ENCODE measurements around the gene LYG2. TPM values are rescaled to one million over a fixed set of nuclear protein-coding genes. Genes with fewer than 3 reads are reported as not detected.

Gene LYG2
- total RNA-seq, 1 donor from 2014 or later: not detected

GRCh38 chr2:99260184-99260583 is 4.7 kb upstream of the LYG2 start:
- TF ChIP-seq CTCF (IDR thresholded peaks at IDR 0.05): no peak
- no peak for TF ChIP-seq EZH2phosphoT487 (IDR thresholded peaks at IDR 0.05)

GRCh38 chr2:99259465-99259864 is 4.0 kb upstream of the LYG2 start:
- TF ChIP-seq CTCF (IDR thresholded peaks at IDR 0.05): no peak
- no peak for TF ChIP-seq EZH2phosphoT487 (IDR thresholded peaks at IDR 0.05)
- no peak for TF ChIP-seq EZH2 (IDR thresholded peaks at IDR 0.05)
- Histone ChIP-seq H3K27me3 (no peaks in the 10 kb centered on the region), H3K27ac (no peak overlapping the region), H3K9ac (no peak overlapping the region), H3F3A (ENCODE audit: low read depth) (no peaks in the 10 kb centered on the region), H3K4me2 (no peak overlapping the region), H4K20me1 (ENCODE audit: low read depth) (no peaks in the 10 kb centered on the region), H2AFZ (replicated peaks) (no peak overlapping the region), H3K4me1 (no peaks in the 10 kb centered on the region), H3K4me3 (no peak overlapping the region), H3K9me3 (ENCODE audit: low read depth) (no peaks in the 10 kb centered on the region), H3K36me3 (no peaks in the 10 kb centered on the region), H3K79me2 (ENCODE audit: low read depth) (no peaks in the 10 kb centered on the region)
- Mint-ChIP-seq H3K27ac (no peak overlapping the region), H3K9me3 (no peaks in the 10 kb centered on the region), H3K4me3 (no peak overlapping the region), H3K4me1 (no peaks in the 10 kb centered on the region), H3K27me3 (ENCODE audit: insufficient read depth, low read depth) (no peaks in the 10 kb centered on the region), H3K36me3 (peaks cover 2% of the 10 kb centered on the region)
- no peak for DNase-seq (ENCODE audit: low spot score)

More at GRCh38 chr2:99260184-99260583, 4.7 kb upstream of the LYG2 start:
- H4K20me1 ChIP-seq (ENCODE audit: low read depth): no peaks in the 10 kb centered on the region
- H3K4me3 Mint-ChIP-seq: no peak overlapping the region
- H3F3A ChIP-seq (ENCODE audit: low read depth): no peaks in the 10 kb centered on the region
- no peaks in the 10 kb centered on the region for H3K27me3 Mint-ChIP-seq (ENCODE audit: insufficient read depth, low read depth)
- no peak overlapping the region for H3K27ac ChIP-seq
- no peaks in the 10 kb centered on the region for H3K4me1 Mint-ChIP-seq
- H3K27me3 ChIP-seq: no peaks in the 10 kb centered on the region
- H3K4me3 ChIP-seq: no peak overlapping the region
- no peaks in the 10 kb centered on the region for H3K36me3 ChIP-seq
- no peak overlapping the region for H3K9ac ChIP-seq
- no peak overlapping the region for H2AFZ ChIP-seq (replicated peaks)
- no peaks in the 10 kb centered on the region for H3K9me3 Mint-ChIP-seq
- no peaks in the 10 kb centered on the region for H3K4me1 ChIP-seq
- H3K36me3 Mint-ChIP-seq: peaks cover 2% of the 10 kb centered on the region
- H3K4me2 ChIP-seq: no peak overlapping the region
- no peak for DNase-seq (ENCODE audit: low spot score)
- H3K9me3 ChIP-seq (ENCODE audit: low read depth): no peaks in the 10 kb centered on the region
- H3K79me2 ChIP-seq (ENCODE audit: low read depth): no peaks in the 10 kb centered on the region
- H3K27ac Mint-ChIP-seq: no peak overlapping the region

- Histone ChIP-seq H3K4me2 (no peak overlapping the region), H3K36me3 (no peaks in the 10 kb centered on the region), H3K9ac (no peak overlapping the region), H3K79me2 (ENCODE audit: low read depth) (no peaks in the 10 kb centered on the region), H3K27me3 (no peaks in the 10 kb centered on the region), H3K27ac (no peak overlapping the region), H3F3A (ENCODE audit: low read depth) (no peaks in the 10 kb centered on the region), H3K4me1 (no peaks in the 10 kb centered on the region), H4K20me1 (ENCODE audit: low read depth) (no peaks in the 10 kb centered on the region), H3K4me3 (no peak overlapping the region), H2AFZ (replicated peaks) (no peak overlapping the region), H3K9me3 (ENCODE audit: low read depth) (no peaks in the 10 kb centered on the region)
- no peak for TF ChIP-seq EZH2phosphoT487 (IDR thresholded peaks at IDR 0.05)
- no peak for TF ChIP-seq EZH2 (IDR thresholded peaks at IDR 0.05)
- no peak for TF ChIP-seq CTCF (IDR thresholded peaks at IDR 0.05)
- no peak overlapping the region for H3K27ac Mint-ChIP-seq
- no peaks in the 10 kb centered on the region for H3K27me3 Mint-ChIP-seq (ENCODE audit: insufficient read depth, low read depth)
- no peaks in the 10 kb centered on the region for H3K9me3 Mint-ChIP-seq
- H3K4me3 Mint-ChIP-seq: no peak overlapping the region
- peaks cover 2% of the 10 kb centered on the region for H3K36me3 Mint-ChIP-seq
- H3K4me1 Mint-ChIP-seq: no peaks in the 10 kb centered on the region
- DNase-seq (ENCODE audit: low spot score): no peak
These were observed 1.2 kb upstream of the LYG2 start for GRCh38 chr2:99256677-99257076.
